Measurements from ENCODE around the gene IFNA17. TPM values are rescaled to one million over a fixed set of nuclear protein-coding genes. Genes with fewer than 3 reads are reported as not detected.
"Not testable (repeated sequence)": the region's sequence is repeated elsewhere in the genome, so short reads cannot be mapped to it uniquely, and the experiment has no call there.

Gene IFNA17
- total RNA-seq, 3 donors from 2014 or later (not counting 1 experiment from before 2014, with no cell fraction given): not detected

DNA sequence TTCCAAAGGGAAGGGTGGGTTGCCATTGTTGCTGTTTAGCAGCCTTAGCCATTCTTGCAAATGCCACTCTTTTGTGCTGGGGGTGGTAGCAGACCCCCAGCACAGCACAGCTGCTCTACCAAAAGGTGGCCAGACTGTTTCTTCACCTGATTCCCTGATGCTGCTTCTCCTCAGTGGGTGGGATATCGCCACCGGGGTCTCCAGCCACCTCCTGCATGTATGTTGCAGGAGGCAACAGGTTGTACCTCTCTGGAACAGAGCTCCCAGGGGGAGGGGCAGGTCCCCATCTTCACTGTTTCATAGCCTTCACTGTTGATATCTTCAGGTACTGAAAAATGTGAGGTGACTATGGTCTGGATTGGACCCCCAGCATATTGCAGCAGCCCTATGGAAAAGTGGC, 17.2 kb downstream of the IFNA17 start:
- H3K27me3 ChIP-seq (ENCODE audit: control insufficient read depth, insufficient read depth, low read length); H3K9me3 Mint-ChIP-seq; H3K36me3 Mint-ChIP-seq; DNase-seq; H3K27ac ChIP-seq (ENCODE audit: low read length); H3K4me1 ChIP-seq (ENCODE audit: control insufficient read depth, insufficient read depth, low read length); H3K4me3 ChIP-seq (ENCODE audit: low read length); intact Hi-C loops (cut with micrococcal nuclease); H3K9me3 ChIP-seq (ENCODE audit: control insufficient read depth, insufficient read depth, low read length); H3K27ac Mint-ChIP-seq; ATAC-seq; H3K36me3 ChIP-seq (ENCODE audit: control insufficient read depth, insufficient read depth, low read length); H3K4me1 Mint-ChIP-seq; H3K4me3 Mint-ChIP-seq: not testable (repeated sequence)
- 100% methylated on average over 2 of the region's 2 CpGs for WGBS (ENCODE audit: insufficient coverage)
- H3K27me3 Mint-ChIP-seq (ENCODE audit: low read depth in 2 of 2): peaks cover 11 to 12% of the 10 kb centered on the region in 2 donors

DNA sequence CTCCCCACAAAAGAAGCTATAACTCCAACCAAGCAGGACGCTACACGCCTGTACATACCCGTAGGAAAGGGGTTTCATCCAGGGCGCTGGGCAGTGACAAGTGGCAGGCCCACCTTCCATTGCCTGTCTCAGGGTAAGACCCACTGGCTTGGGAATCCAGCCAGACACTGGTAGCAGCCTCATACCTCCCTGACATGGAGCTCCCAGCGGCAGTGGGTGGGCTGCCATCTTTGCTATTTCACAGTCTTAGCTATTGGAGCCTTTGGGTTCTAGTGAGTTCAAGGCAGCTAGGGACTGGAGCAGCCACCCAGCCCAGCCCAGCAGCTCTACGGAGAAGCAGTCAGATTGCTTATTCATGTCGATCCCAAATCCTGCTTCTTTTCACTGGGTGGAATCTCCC, 17.7 kb downstream of the IFNA17 start:
- Histone ChIP-seq H3K27me3 (ENCODE audit: control insufficient read depth, insufficient read depth, low read length) (no peaks in the 10 kb centered on the region), H3K4me1 (ENCODE audit: control insufficient read depth, insufficient read depth, low read length) (no peaks in the 10 kb centered on the region), H3K27ac (ENCODE audit: low read length) (no peak overlapping the region), H3K4me3 (ENCODE audit: low read length) (no peak overlapping the region), H3K36me3 (ENCODE audit: control insufficient read depth, insufficient read depth, low read length) (no peaks in the 10 kb centered on the region), H3K9me3 (ENCODE audit: control insufficient read depth, insufficient read depth, low read length) (no peaks in the 10 kb centered on the region)
- Mint-ChIP-seq H3K27me3 (ENCODE audit: low read depth in 2 of 2) (peaks cover 12% of the 10 kb centered on the region in 2 donors), H3K4me3 (no peak overlapping the region), H3K27ac (no peak overlapping the region), H3K9me3 (no peaks in the 10 kb centered on the region), H3K4me1 (peaks cover 3 to 5% of the 10 kb centered on the region in 2 donors), H3K36me3 (no peaks in the 10 kb centered on the region)
- ATAC-seq (no peak), DNase-seq (no peak)
- WGBS (ENCODE audit: insufficient coverage): 89% methylated on average over 7 of the region's 7 CpGs
- intact Hi-C loops (cut with micrococcal nuclease): no loop called here
- TF ChIP-seq, protein P1, sequence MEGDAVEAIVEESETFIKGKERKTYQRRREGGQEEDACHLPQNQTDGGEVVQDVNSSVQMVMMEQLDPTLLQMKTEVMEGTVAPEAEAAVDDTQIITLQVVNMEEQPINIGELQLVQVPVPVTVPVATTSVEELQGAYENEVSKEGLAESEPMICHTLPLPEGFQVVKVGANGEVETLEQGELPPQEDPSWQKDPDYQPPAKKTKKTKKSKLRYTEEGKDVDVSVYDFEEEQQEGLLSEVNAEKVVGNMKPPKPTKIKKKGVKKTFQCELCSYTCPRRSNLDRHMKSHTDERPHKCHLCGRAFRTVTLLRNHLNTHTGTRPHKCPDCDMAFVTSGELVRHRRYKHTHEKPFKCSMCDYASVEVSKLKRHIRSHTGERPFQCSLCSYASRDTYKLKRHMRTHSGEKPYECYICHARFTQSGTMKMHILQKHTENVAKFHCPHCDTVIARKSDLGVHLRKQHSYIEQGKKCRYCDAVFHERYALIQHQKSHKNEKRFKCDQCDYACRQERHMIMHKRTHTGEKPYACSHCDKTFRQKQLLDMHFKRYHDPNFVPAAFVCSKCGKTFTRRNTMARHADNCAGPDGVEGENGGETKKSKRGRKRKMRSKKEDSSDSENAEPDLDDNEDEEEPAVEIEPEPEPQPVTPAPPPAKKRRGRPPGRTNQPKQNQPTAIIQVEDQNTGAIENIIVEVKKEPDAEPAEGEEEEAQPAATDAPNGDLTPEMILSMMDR (IDR thresholded peaks at IDR 0.05): no peak

DNA sequence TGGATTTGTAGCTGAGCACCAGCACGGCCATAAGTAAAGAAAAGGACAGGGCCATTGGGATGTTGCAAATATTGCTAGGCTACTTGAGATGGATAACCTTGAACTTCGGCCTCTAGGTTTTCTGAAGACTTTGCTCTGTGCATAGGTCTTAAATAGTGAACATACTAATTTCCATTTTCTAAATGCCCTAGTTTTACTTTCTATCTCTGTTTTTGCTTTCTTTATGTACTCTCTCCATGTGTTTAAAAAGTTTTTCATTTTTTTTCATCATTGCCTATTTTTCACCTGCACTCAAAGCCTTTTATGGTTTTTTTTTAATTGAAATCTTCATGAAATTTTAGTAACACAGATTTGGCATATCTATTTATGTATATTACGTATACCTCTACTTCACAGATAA, 21.0 kb downstream of the IFNA17 start, which contains the start of gene IFNA10:
TSS of gene IFNA10 (minus strand) at position 101 of the 400 bp plus-strand sequence. CDS start at position 55, 46 bp downstream.
- H3K4me3 ChIP-seq (ENCODE audit: low read length); H3K4me1 Mint-ChIP-seq; H3K9me3 Mint-ChIP-seq; H3K27me3 ChIP-seq (ENCODE audit: control insufficient read depth, insufficient read depth, low read length); H3K27ac Mint-ChIP-seq; DNase-seq; H3K4me1 ChIP-seq (ENCODE audit: control insufficient read depth, insufficient read depth, low read length); ATAC-seq; H3K4me3 Mint-ChIP-seq; intact Hi-C loops (cut with micrococcal nuclease); H3K9me3 ChIP-seq (ENCODE audit: control insufficient read depth, insufficient read depth, low read length); H3K36me3 Mint-ChIP-seq; H3K36me3 ChIP-seq (ENCODE audit: control insufficient read depth, insufficient read depth, low read length); H3K27ac ChIP-seq (ENCODE audit: low read length): not testable (repeated sequence)
- H3K27me3 Mint-ChIP-seq (ENCODE audit: low read depth in 2 of 2): peaks cover 12 to 16% of the 10 kb centered on the region in 2 donors
- 80% methylated on average over 1 of the region's 3 CpGs for WGBS (ENCODE audit: insufficient coverage)

DNA sequence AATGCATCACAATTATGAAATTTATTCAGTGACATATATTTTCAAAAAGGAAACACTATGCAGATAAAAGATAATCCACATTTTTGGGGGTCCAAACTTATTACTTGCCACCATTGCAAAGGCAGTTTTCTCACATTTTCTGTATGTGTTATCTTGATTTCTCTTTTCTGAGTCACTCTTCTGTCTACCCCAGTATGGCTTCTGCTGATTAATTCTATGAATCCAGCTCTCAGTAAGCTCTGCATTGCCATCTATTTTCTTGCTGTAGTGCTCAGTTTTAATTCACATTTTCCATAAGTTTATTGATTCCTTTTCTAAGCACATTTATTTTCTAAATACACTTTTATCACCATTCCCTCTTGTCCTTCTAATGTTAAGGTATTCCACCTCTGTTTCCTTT, 22.8 kb downstream of the IFNA17 start:
- DNase-seq (no peak), ATAC-seq (no peak)
- H3K36me3 Mint-ChIP-seq: no peaks in the 10 kb centered on the region
- peaks cover 18 to 23% of the 10 kb centered on the region in 2 donors for H3K27me3 Mint-ChIP-seq (ENCODE audit: low read depth in 2 of 2)
- no peaks in the 10 kb centered on the region for H3K4me1 Mint-ChIP-seq
- H3K27ac Mint-ChIP-seq: no peak overlapping the region
- H3K27me3 ChIP-seq (ENCODE audit: control insufficient read depth, insufficient read depth, low read length): no peaks in the 10 kb centered on the region
- no peak overlapping the region for H3K4me3 ChIP-seq (ENCODE audit: low read length)
- H3K4me1 ChIP-seq (ENCODE audit: control insufficient read depth, insufficient read depth, low read length): no peaks in the 10 kb centered on the region
- TF ChIP-seq, protein P1 (IDR thresholded peaks at IDR 0.05): no peak
- H3K9me3 Mint-ChIP-seq: no peaks in the 10 kb centered on the region
- no peak overlapping the region for H3K27ac ChIP-seq (ENCODE audit: low read length)
- no peak overlapping the region for H3K4me3 Mint-ChIP-seq
- H3K9me3 ChIP-seq (ENCODE audit: control insufficient read depth, insufficient read depth, low read length): no peaks in the 10 kb centered on the region
- no peaks in the 10 kb centered on the region for H3K36me3 ChIP-seq (ENCODE audit: control insufficient read depth, insufficient read depth, low read length)
- intact Hi-C loops (cut with micrococcal nuclease): no loop called here

DNA sequence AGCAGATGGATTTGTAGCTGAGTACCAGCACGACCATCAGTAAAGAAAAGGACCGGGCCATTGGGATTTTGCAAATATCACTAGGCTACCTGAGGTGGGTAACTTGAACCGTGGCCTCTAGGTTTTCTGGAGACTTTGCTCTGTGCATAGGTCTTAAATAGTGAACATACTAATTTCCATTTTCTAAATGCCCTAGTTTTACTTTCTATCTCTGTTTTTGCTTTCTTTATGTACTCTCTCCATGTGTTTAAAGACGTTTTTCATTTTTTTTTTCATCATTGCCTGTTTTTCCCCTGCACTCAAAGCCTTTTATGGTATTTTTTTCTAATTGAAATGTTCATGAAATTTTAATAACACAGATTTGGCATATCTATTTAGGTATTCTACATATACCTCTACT, 25.9 kb downstream of the IFNA17 start, which contains the start of gene IFNA7:
TSS of gene IFNA7 (minus strand) at position 101 of the 400 bp plus-strand sequence. CDS start at position 61, 40 bp downstream.
- H3K27me3 ChIP-seq (ENCODE audit: control insufficient read depth, insufficient read depth, low read length); H3K36me3 ChIP-seq (ENCODE audit: control insufficient read depth, insufficient read depth, low read length); H3K4me3 Mint-ChIP-seq; H3K27ac Mint-ChIP-seq; ATAC-seq; H3K27ac ChIP-seq (ENCODE audit: low read length); H3K4me3 ChIP-seq (ENCODE audit: low read length); H3K4me1 Mint-ChIP-seq; H3K4me1 ChIP-seq (ENCODE audit: control insufficient read depth, insufficient read depth, low read length); DNase-seq; intact Hi-C loops (cut with micrococcal nuclease); H3K9me3 Mint-ChIP-seq; H3K9me3 ChIP-seq (ENCODE audit: control insufficient read depth, insufficient read depth, low read length); H3K36me3 Mint-ChIP-seq: not testable (repeated sequence)
- peaks cover 15 to 27% of the 10 kb centered on the region in 2 donors for H3K27me3 Mint-ChIP-seq (ENCODE audit: low read depth in 2 of 2)
- 76% methylated on average over 3 of the region's 4 CpGs for WGBS (ENCODE audit: insufficient coverage)

Measured in natural killer cell (primary cell).